ENCODE measurements around the gene STUB1.

DNA sequence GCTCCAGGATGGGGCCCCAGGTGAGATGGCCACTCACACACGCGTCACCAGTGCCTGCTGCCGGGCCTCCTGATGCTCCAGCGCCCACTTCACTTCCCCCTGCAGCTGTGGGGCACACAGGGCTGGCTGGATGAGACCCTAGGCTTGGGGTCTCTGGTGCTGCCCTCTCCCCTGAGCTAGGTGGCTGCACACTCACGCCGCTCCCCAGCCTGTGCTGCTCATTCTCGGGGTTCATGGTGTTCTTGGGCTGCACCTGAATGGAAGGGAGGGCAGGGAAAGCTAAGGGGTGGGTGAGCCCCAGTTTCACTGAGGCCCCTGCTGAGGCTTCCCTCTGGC lies 44.8 kb downstream of the STUB1 start:
- TF ChIP-seq, protein P1, sequence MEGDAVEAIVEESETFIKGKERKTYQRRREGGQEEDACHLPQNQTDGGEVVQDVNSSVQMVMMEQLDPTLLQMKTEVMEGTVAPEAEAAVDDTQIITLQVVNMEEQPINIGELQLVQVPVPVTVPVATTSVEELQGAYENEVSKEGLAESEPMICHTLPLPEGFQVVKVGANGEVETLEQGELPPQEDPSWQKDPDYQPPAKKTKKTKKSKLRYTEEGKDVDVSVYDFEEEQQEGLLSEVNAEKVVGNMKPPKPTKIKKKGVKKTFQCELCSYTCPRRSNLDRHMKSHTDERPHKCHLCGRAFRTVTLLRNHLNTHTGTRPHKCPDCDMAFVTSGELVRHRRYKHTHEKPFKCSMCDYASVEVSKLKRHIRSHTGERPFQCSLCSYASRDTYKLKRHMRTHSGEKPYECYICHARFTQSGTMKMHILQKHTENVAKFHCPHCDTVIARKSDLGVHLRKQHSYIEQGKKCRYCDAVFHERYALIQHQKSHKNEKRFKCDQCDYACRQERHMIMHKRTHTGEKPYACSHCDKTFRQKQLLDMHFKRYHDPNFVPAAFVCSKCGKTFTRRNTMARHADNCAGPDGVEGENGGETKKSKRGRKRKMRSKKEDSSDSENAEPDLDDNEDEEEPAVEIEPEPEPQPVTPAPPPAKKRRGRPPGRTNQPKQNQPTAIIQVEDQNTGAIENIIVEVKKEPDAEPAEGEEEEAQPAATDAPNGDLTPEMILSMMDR (IDR thresholded peaks at IDR 0.05), result no peak
- TF ChIP-seq POLR2A (IDR thresholded peaks at IDR 0.05) (no peak), POLR2AphosphoS5 (IDR thresholded peaks at IDR 0.05) (no peak)
